Urinary bladder (tissue), 4 donors: ENCODE measurements around the gene DCST2. TPM values are rescaled to one million over a fixed set of nuclear protein-coding genes. Genes with fewer than 3 reads are reported as not detected.
A peak's percentile ranks its signal among the peaks of the same experiment; 100 is the strongest.

Experiments used
- DNase-seq: peaks from one replicate; pipeline ENCODE4 v3.0.0-alpha.2; 2015; ENCODE audit errors: extremely low spot score
- H3K27ac ChIP-seq: one replicate; pipeline ENCODE4 v1.5.1; 2013; ENCODE audit warnings: low read depth, mild to moderate bottlenecking, moderate library complexity
- H3K36me3 ChIP-seq: one replicate; pipeline ENCODE4 v1.6.1; 2013; ENCODE audit warnings: mild to moderate bottlenecking, moderate library complexity; ENCODE audit not compliant: insufficient read depth
- H3K4me1 ChIP-seq: one replicate; pipeline ENCODE4 v1.6.1; 2013; ENCODE audit warnings: mild to moderate bottlenecking, moderate library complexity; ENCODE audit not compliant: insufficient read depth
- H3K4me3 ChIP-seq: one replicate; pipeline ENCODE4 v1.5.1; 2013; ENCODE audit warnings: low read depth, low read length
- WGBS: extraction: QIAGEN DNeasy Blood & Tissue Kit; methylation state at CpG from one replicate; pipeline ENCODE4 v1.1.7; 2013; 5-methylcytosine and 5-hydroxymethylcytosine counted together
- polyA plus RNA-seq: library from polyadenylated mRNA; stranded (reverse); fragments of 200-250 nt; gene quantifications from one replicate; pipeline ENCODE4 v1.2.3, GENCODE V29; 2013
- total RNA-seq: library from RNA; depleted of rRNA; stranded (reverse); fragments of >200 nt; gene quantifications from one replicate; pipeline ENCODE4 v1.2.3, GENCODE V29; 2014
- donor health status: healthy with polysubstance abuse.
- donor health status: healthy.

Gene DCST2
- total and polyA plus RNA-seq, 2 donors, result 0.53 to 1.2 TPM

DNA sequence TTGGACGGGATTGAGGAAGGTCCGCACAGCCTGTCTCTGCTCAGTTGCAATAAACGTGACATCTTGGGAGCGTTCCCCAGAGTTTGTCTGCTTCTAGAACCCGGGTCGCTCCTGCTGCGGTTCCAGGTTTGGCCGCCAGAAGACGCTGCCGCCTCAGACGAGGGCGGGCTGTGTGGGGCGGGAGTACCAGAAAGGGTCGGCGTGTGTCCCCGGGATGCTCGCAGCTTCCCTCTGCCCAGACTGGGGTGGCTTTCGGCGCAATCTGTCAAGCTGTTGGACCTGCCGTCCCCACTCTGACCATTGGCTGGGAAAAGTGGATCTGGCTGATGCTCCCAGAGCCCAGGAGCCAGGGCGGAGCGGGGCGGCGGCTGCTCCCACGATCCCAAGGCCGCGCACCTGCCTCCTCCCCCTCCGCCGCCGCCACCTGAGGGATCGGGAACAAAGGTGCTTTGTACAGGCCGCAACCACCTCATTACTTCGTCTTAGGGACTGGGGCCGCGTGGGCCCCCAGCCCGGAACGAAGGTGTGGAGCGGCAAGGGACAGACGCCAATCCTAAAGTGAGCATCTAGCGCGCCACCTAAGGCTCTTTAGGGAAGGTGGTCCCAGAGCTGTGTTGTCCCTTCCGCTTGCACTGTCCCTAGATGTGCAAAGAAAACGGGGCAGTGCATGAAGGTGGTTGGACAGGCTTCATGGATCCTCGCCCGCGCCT lies 29.3 kb upstream of the DCST2 start:
- Histone ChIP-seq H3K4me3 (peak overlapping the region; percentile 64), H3K4me1 (no peaks in the 10 kb centered on the region), H3K27ac (no peak overlapping the region), H3K36me3 (no peaks in the 10 kb centered on the region)
- DNase-seq, result no peak
- WGBS, result 9% methylated on average over 46 of the region's 46 CpGs

DNA sequence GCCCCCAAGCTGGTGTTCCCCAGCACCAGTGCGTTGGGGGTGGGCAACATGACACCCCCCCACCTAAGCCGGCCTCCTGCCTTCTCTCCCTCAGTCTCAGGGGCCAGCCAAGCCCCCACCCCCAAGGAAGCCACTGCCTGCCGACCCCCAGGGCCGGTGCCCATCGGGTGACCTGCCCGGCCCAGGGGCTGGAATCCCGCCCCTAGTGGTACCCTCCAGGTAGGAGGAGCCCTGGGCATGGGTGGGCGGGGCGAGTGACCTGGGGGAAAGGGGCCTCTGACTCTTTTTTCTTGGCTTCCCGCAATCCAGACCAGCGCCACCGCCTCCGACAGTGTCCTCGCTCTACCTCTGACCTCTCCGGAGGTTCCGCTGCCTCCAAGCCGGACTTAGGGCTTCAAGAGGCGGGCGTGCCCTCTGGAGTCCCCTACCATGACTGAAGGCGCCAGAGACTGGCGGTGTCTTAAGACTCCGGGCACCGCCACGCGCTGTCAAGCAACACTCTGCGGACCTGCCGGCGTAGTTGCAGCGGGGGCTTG lies 28.6 kb upstream of the DCST2 start:
- H3K27ac ChIP-seq, result no peak overlapping the region
- no peak overlapping the region for H3K4me3 ChIP-seq
- H3K36me3 ChIP-seq, result no peaks in the 10 kb centered on the region
- no peaks in the 10 kb centered on the region for H3K4me1 ChIP-seq
- DNase-seq, result no peak
- 23% methylated on average over 29 of the region's 29 CpGs for WGBS

- DNase-seq, result no peak
- WGBS, result 23% methylated on average over 21 of the region's 21 CpGs
- H3K27ac ChIP-seq, result no peak overlapping the region
- no peaks in the 10 kb centered on the region for H3K36me3 ChIP-seq
- no peak overlapping the region for H3K4me3 ChIP-seq
- H3K4me1 ChIP-seq, result no peaks in the 10 kb centered on the region
Observed at GRCh38 chr1:155061381-155062150, 28.0 kb upstream of the DCST2 start.

- Histone ChIP-seq H3K36me3 (no peaks in the 10 kb centered on the region), H3K4me3 (no peak overlapping the region), H3K4me1 (no peaks in the 10 kb centered on the region), H3K27ac (no peak overlapping the region)
- no peak for DNase-seq
- WGBS, result 77% methylated on average over 8 of the region's 8 CpGs
Observed at GRCh38 chr1:155060736-155061135, 27.2 kb upstream of the DCST2 start.

- Histone ChIP-seq H3K27ac (no peak overlapping the region), H3K4me3 (no peak overlapping the region), H3K36me3 (no peaks in the 10 kb centered on the region), H3K4me1 (no peaks in the 10 kb centered on the region)
- DNase-seq, result no peak
- 93% methylated on average over 13 of the region's 13 CpGs for WGBS
Observed at GRCh38 chr1:155057788-155058211, 24.2 kb upstream of the DCST2 start.

- H3K4me3 ChIP-seq, result no peak overlapping the region
- DNase-seq, result no peak
- WGBS, result 92% methylated on average over 8 of the region's 8 CpGs
- H3K36me3 ChIP-seq, result no peaks in the 10 kb centered on the region
- H3K27ac ChIP-seq, result no peak overlapping the region
- no peaks in the 10 kb centered on the region for H3K4me1 ChIP-seq
Observed at GRCh38 chr1:155057104-155057503, 23.5 kb upstream of the DCST2 start.

- Histone ChIP-seq H3K27ac (no peak overlapping the region), H3K4me3 (no peak overlapping the region), H3K4me1 (no peaks in the 10 kb centered on the region), H3K36me3 (no peaks in the 10 kb centered on the region)
- no peak for DNase-seq
- 87% methylated on average over 7 of the region's 7 CpGs for WGBS
Observed at GRCh38 chr1:155053531-155054105, 20.0 kb upstream of the DCST2 start.

DNA sequence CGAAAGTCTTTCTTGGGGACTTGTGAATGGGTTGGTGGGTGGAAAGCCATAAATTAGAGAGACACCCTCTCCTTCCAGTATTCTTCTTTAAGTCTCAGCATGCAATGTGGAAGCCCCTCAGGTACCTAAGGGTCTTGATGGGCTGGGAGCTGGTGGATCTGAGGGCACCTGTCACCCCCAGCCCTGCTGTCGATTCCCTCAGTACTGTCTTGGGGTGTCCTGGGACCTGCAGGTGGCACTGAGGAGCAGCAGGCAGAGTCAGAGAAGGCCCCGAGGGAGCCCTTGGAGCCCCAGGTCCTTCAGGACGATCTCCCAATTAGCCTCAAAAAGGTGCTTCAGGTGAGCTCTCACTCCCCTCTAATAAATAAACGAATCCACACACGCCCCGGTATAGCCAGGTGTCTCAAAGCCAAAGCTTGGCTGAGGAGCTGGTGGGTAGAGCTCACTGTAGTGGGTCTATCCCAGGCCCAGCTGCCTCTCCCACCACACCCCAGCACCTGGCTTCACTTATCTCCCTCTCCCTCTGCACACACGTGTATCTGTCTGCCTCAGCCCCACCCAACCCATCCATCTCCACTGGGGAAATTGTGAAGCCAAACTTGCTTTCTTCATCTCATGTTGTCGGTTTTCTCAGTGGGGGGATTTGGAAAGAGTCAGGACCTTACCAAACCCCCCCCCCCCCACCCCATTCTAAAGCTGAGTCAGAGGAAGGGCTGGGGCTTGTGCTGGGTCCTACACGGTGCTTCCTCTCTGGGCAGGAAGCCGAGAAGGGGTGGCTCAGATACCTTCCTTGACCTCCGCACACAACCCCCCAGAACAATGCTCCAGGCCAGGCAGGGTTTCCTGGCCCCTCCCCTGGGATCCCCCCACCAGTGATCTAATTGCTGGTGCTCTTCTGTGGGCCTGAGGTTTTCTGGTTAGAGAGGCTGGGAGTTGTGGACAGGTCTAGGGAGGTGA lies 19.1 kb upstream of the DCST2 start:
- Histone ChIP-seq H3K36me3 (no peaks in the 10 kb centered on the region), H3K4me3 (peak overlapping the region; percentile 76), H3K27ac (no peak overlapping the region), H3K4me1 (no peaks in the 10 kb centered on the region)
- no peak for DNase-seq
- WGBS, result 57% methylated on average over 12 of the region's 12 CpGs

DNA sequence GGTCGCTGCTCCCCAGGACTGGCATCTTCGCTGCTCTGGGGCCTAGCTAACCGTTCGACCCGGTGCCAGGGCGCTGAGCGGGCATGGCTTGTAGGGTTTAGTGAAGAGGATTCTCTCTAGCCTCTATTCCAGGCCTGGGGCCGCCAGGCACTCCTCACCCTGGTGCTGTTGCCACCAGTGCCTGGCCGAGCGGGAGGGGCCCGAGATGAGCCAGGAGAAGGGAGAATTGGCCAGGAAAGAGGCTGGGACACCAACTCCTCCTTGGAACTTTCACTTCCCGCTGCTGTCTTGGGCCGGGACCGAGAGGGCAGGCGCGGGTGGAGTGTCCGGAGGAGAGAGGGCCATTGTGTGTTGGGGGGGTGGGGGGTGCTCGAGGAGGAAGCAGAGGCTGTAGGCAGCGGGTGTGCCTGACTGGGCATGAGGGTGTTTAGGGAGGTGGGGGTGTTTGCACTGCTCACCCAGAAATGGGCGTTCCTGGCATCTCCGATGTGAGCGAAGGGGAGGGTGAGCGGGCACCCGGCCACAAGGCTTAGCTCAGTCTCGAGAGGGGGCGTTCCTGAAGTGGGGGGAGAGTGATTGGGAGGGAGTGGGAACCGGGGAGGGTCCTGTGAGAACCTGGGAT lies 18.3 kb upstream of the DCST2 start:
- Histone ChIP-seq H3K4me1 (no peaks in the 10 kb centered on the region), H3K4me3 (peak overlapping the region; percentile 76), H3K27ac (peak overlapping the region; percentile 79), H3K36me3 (no peaks in the 10 kb centered on the region)
- 2% methylated on average over 27 of the region's 27 CpGs for WGBS
- DNase-seq, result no peak

- peak overlapping the region; percentile 76 for H3K4me3 ChIP-seq
- H3K27ac ChIP-seq, result peak overlapping the region; percentile 79
- no peaks in the 10 kb centered on the region for H3K4me1 ChIP-seq
- no peak for DNase-seq
- no peaks in the 10 kb centered on the region for H3K36me3 ChIP-seq
- under 1% methylated on average over 31 of the region's 31 CpGs for WGBS
Observed at GRCh38 chr1:155051342-155051776, 17.8 kb upstream of the DCST2 start.

- Histone ChIP-seq H3K4me3 (peak within 1 kb of the TSS; percentile 76), H3K27ac (peak within 1 kb of the TSS; percentile 79), H3K36me3 (no peaks in the 10 kb centered on the region), H3K4me1 (no peaks in the 10 kb centered on the region)
- DNase-seq, result no peak
- WGBS, result under 1% methylated on average over 99 of the region's 99 CpGs
Observed at GRCh38 chr1:155050560-155051341, 17.2 kb upstream of the DCST2 start, which contains the start of gene ADAM15. Gene ADAM15, plus strand, starts transcription at chr1:155051316. Its CDS starts 71 bp downstream, at chr1:155051387.
